Stimulated activated CD4-positive, alpha-beta T cell treated with anti-CD3 and anti-CD28 coated beads, Interleukin-2, amount 100 ng/mL, for 48 hours (primary cell): ENCODE measurements around the gene RASAL3.

Experiments
- DNase-seq, 2 donors: peaks; one replicate each; pipeline ENCODE4 v3.0.0-alpha.2; 2020

The RASAL3 gene

DNA sequence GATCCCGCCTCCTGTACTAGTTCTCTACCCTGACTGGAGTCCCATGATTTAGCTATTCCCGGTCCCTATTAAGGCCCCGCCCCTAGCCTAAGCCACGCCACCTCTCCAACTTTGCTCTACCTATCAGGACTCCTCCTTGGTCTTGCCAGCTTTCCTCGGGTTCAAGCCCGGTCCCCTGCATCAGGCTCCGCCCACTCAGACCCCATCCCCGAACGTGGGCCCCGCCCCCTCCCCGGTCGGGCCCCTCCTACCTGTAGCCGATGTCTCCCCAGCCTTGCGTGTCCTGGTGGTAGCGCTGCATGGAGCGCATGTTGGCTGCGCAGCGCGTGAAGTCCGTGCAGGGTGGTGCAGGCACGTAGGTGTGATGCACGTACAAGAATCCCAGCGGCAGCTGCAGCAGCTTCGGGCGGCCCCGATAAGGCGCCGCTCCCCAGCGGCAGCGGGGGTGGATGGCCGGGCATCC lies 7.3 kb upstream of the RASAL3 start:
- no peak for DNase-seq

GRCh38 chr19:15469513-15470297 lies 5.4 kb upstream of the RASAL3 start:
- DNase-seq = no peak

DNA sequence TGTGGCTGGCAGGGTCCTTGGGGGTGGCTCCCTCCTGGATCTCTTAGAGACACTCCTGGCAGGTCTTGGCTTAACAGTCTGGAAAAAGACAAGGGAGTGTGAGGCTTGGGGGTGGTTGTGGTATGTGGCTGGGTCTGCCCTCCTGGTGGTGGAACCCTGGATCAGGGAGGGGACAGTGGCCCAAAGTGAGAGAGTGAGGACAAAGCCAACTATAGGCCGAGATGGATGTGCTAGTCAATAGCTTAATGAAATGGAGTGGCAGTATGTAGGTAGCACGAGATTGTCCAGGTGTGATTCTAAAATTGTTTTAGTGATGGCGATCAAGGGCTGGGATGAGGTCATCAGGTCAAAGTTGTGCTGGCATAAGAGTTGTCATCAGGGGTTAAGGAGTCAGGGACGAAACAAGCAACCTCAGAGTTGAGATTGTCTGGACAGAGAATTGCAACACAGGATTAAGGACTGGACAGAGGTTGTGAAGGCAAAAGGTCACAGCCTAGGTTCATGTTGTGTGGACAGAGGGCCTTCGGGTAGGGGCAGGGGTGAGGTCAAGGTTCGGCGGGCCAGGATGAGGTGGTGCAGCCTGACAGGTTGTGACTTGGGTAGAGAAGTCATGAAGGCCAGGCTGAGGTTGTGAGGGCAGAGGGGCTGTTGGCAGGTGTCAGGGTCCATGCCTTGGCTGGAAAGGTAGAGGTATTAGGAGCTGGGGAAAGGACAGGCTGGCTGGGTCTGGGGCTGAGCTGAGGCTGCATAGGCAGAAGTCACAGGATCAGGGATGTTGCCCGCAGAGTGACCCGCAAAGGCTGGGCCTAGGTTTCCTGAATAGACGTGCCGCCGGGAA lies 4.5 kb upstream of the RASAL3 start:
- no peak for DNase-seq

GRCh38 chr19:15467734-15468214 lies 3.4 kb upstream of the RASAL3 start:
- DNase-seq = no peak

DNA sequence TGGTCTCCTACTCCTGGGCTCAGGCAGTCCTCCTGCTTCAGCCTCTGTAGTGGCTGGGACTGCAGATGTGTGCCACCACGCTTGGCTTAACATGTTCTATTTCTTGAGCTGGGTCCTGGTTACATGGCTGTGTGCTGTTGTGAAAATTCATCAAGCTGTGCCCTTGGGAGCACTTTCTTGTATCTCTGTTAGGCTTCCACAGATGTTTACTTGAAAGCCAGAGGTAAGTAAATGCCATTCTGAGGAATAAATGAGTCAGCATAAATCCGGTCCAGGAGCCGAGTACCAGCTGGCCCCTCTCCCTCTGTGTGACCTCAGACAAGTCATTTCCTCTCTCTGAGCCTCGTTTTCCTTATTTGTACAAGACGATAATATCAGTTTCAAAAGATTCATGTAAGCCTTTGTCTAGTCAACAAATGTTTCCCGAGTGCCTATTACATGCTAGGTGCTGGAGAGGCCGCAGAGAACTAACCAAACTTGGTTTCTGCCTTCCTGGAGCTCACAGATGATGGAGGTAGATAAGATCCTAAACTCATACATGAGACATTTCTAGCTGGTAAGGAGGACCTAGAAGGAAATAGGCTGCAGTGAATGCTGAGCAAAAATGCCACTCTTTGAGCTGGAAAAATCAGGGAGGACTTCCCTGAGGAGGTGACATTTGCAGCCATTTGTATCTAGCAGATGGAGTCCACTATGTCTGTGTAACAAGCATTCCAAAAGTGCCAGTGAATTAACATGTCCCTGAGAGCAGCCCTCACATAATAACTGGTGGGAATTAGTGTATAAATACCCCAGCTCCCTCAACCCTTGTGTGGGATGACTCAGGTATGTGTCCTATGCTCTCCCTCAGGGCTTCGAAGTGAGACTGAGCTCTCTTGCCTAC lies 2.7 kb upstream of the RASAL3 start:
- DNase-seq = peak; percentile 27 to 32

DNA sequence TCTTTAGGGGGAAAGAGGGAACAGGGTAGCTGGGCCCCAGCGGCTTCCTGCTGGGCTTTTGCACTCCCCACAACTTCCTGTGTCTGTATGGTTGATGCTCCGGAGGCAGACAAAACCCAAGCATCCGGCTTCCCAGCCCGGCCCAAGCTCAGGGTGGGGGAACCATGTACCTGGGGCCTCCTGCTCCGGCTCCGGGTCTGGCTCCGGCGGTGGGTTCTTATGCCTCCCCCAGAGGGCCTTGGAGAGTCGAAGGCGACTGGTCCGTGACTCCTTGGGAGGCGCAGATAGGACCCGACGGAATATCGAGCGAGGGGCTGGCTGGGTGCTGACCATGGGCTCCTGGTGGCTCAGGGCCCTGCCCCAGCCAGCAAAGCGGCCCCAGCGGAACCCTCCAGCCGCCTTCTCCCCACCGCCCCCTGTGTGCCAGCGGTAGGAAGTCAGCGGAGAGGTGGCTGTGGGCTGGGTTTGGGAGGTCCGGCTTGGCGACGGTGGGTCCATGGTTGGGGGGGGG lies 428 bp downstream of the RASAL3 start:
- peak; percentile 61 to 66 for DNase-seq

DNA sequence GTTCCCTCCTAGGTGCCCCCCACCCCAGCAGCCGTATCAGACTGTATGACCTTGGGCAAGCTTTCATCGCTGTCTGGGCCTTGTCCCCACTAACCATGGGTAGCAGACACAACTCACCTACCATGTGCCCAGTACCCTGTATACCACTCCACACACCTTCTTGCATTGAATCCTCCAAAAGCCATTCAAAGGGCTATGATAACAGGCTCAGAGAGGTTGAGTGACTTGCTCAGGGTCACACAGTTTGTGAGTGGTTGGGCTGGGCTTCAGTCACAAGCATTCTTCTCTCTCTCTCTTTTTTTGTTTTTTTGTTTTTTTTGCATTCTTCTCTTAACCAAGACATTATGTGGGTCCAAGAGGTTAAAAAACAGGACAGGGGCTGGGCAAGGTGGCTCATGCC lies 2.6 kb downstream of the RASAL3 start:
- no peak for DNase-seq

- DNase-seq = no peak
Observed at GRCh38 chr19:15457701-15458484, 6.5 kb downstream of the RASAL3 start.

DNA sequence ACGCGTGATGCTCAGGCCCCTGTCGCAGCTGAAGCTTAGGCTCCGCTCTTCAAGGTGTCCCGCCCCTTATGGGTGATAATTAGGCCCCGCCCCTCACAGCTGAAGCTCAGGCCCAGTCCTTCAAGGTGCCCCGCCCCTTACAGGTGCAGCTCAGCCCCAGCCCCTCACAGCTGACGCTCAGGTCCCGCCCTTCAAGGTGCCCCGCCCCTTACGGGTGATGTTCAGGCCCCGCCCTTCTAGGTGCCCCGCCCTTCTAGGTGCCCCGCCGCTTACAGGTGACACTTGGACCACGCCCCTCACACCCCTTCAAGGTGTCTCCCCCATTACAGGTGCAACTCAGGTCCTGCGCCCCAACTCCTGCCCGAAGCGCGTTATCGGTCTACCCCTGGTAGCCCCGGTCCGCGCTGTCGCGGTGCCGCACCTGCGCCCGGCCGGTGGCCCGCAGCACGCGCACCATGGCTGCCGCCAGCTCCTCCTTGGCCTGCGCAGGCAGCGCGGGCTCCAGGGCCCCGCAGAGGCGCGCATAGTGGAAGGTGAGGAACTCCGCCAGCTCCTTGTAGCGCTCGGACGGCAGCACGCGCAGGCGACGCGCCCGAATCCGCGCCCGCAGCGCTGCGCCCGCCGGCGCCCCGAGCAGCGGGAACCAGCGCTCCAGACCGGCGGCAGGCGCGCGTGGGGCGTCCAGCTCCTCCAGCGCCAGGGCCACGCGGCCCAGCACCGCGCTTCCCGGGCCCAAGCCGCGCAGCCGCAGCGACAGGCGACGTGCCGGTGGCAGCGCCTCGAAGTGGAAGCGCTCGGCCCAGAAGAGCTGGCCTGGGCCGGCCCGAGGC lies 7.3 kb downstream of the RASAL3 start:
- DNase-seq = no peak

DNA sequence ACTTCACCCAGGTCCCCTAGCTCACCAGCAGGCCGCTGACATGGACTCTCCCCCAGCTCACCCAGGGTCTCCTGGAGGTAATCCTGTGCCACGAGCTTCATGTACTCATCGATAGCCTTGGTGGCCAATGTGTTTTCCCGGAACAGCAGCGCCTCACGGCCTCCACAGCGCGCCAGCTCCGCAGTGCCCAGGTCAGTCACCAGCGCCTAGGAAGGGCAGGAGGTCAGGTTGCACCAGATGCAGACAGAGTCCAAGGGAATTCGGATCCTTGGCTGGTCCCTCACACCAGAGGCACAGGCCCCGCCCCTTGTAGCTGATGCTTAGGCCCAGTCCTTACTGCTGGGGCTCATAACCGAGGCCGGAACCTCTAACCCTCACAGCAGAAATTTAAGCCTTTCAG lies 7.9 kb downstream of the RASAL3 start:
- no peak for DNase-seq

GRCh38 chr19:15455996-15456395 lies 8.3 kb downstream of the RASAL3 start:
- DNase-seq = no peak

DNA sequence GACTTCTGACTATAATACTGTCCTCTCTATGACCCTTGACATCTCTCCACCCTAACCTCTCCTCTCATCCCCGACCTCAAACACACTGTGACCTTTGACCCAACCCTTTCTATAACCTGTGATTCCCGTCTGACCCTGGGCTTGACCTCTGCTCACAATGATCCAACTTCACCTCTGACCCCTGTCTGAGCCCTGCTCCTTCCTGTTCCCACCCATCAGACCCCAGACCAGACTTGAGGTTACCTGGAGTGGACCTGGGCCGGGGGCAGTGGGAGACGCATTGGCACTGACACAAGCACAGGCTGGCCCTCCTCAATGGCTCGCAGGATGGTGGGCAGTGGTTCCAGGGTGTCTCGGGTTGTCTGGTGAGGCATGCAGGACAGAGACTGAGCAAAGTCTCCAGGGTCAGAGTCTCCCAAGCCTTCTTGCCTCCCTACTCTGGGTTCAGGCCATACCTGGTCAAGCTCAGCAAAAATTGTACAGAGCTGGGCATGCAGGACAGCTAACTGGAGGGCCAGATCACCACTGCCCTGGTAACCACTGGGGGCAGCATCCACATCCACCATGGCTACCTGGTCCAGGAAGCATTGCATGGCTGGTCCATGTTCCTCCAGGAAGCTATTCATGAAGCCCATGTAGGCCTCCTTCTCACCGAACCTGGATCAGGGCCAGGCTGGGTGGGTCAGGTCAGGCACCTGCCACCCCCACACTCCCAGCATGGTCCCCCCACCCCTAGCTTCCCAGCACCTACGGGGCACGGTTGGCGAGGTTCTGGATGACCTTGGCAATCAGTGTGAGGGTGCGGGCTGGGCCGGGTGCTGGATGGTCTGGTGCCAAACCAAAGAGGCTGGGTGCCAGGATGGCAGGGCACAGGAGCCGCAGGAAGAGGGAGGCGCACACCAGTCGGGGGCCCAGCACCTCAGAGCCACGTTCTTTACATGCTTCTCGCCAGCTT lies 10.2 kb downstream of the RASAL3 start:
- DNase-seq = no peak

DNA sequence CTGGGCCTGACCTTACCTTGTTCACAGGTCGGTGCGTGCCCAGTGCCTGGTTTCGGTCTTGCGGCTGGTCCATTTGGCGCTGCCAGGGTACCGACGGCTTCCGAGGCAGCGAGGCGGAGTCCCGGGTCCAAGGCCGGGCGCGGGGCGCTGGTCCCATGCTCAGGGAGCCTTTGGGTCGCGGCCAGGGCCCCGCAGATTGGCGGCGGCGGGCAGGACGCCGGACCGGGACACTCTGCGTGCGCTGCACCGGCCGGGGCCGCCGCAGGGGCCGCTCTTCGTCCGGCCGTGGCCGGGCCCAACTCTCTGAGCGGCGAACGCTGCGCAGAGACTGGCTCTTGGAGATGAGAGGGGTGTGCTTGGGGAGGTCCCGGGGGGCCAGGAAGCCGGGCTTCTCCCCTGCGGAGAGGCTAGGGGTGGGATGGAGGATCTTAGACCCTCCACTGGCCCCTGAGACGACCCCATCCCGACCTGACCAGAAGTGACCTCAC lies 11.2 kb downstream of the RASAL3 start:
- DNase-seq = no peak

DNA sequence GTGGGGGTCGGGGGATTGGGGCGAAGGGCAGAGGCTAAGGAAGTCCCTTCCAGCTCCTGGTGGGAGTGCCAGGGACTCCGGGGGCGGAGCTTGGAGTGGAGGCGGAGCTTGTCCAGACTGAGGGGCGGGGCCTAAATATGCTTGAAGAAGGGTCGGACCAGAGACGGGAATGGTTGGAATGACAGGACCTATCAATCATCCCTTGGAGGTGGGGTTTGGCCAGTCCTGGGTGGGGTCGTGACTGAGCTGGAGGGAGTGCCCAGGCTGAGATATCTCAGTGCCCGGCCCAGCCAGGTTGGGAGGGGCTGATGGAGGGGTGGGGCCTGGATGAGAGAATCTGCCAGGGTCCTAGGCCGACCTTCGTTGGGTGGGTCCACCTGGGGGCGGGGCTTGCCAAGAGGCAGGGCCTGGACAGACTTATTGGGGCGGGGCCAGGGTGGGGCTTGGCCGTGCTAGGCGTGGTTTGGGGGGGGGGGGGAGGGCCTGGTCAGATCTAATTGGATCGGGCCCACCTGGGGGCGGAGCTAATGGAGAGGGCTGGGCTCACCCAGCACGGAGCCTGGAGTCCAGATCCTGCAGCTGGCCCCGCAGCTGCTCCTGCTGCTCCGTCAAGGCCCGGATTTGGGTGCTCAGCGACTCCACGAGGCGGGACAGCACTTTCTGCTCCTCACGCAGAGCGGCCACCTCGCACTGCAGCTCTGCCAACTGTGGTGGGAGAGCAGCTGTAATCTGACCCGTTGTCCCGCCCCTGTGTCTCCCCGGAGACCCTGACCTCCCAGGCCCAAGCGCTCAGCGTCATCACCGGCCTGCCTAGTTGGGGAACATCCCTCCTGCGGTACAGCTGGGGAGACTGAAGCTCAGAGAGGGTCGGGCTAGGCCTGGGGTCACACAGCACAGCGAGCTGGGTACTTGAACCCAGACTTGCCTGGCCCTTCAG lies 12.0 kb downstream of the RASAL3 start:
- no peak for DNase-seq

DNA sequence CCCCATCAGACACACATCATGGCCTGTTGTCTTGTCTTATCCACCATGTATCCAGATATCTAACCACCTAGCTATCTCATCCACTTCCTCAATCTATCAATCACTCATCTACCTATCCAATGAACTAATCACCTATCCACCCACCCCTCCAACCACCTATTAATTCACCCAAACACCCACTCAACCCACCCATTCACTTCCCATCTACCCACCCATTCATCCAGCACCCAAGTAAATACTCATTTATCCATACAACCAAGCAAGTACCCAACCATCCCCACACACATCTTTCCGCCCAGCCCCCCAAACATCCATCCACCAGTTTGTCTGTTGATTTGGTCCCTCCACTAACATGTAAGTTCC lies 13.8 kb downstream of the RASAL3 start:
- no peak for DNase-seq

- DNase-seq = peak; percentile 78 to 80
Observed at GRCh38 chr19:15449620-15450527, 14.5 kb downstream of the RASAL3 start, which contains the start of gene WIZ. Gene WIZ (minus strand): TSS chr19:15449956. CDS start chr19:15448307, 1,649 bp downstream.
